T-helper 2 cell treated with Interferon-gamma antibody and Interleukin-4, amounts not matched to agents 5 μg/mL and 100 μg/mL, for 36 hours (primary cell): Measurements from ENCODE around the gene SSBP3.

Experiments used
- DNase-seq: peaks from one replicate; pipeline ENCODE4 v3.0.0; 2021; ENCODE audit warnings: low spot score
- H3K27ac Mint-ChIP-seq: one replicate; pipeline ENCODE4 v1.8.0; 2021; ENCODE audit warnings: mild to moderate bottlenecking, mixed read lengths
- H3K27me3 Mint-ChIP-seq: one replicate; pipeline ENCODE4 v1.8.0; 2021; ENCODE audit warnings: low read depth, mixed read lengths
- H3K36me3 Mint-ChIP-seq: one replicate; pipeline ENCODE4 v1.8.0; 2021; ENCODE audit warnings: low read depth, mixed read lengths
- H3K4me1 Mint-ChIP-seq: one replicate; pipeline ENCODE4 v1.8.0; 2021; ENCODE audit warnings: low read depth, mixed read lengths
- H3K4me3 Mint-ChIP-seq: one replicate; pipeline ENCODE4 v1.8.0; 2022; ENCODE audit warnings: mild to moderate bottlenecking, moderate library complexity, mixed read lengths
- H3K9me3 Mint-ChIP-seq: one replicate; pipeline ENCODE4 v1.8.0; 2021; ENCODE audit warnings: mixed read lengths

SSBP3 gene

DNA sequence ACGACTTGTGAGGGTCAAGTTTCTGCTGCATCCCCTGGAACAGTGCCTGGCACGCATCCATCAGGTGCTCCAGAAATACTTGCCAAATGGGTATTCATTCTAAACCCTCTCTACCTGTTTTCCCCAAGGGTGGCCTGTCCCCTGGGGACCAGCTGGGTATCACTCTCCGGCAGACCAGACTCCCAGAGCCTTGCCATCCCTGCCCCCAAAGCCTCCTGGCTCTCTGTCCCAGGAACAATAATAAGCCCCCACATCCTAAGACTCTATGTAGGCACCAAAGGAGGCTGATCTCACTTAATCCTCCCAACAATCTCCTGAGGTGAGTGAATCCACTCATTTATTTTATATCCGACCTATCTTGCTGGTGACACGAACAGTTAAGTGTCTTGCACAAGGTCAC lies 109.5 kb downstream of the SSBP3 start:
- DNase-seq, result no peak
- H3K27ac Mint-ChIP-seq, result no peak overlapping the region

DNA sequence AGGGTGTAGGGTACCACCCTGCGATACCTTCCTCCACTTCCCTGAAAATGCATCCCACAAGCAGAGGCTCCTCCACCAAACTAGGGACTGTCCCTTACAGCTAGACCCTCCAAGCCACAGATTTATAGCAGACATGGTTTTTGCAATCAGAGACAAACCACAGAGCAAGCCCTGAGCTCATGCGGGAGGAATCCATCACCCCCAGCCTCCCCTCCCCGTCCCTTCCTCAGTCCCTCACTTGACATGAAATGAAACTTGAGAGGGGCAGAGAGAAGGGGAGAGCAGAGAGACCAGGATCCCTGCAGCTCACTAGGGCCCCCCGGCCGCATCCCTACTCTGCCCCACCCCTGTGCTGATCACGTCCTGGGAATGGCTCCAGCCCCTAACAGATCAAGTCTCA lies 111.3 kb downstream of the SSBP3 start:
- no peak for DNase-seq
- no peak overlapping the region for H3K27ac Mint-ChIP-seq
- no peak overlapping the region for H3K4me3 Mint-ChIP-seq
- H3K9me3 Mint-ChIP-seq, result no peaks in the 10 kb centered on the region
- H3K4me1 Mint-ChIP-seq, result peaks cover 35% of the 10 kb centered on the region
- H3K36me3 Mint-ChIP-seq, result no peaks in the 10 kb centered on the region
- no peaks in the 10 kb centered on the region for H3K27me3 Mint-ChIP-seq

More for the DNA sequence above, 109.5 kb downstream of the SSBP3 start:
- no peaks in the 10 kb centered on the region for H3K27me3 Mint-ChIP-seq
- no peaks in the 10 kb centered on the region for H3K36me3 Mint-ChIP-seq
- peaks cover 21% of the 10 kb centered on the region for H3K4me1 Mint-ChIP-seq
- no peaks in the 10 kb centered on the region for H3K9me3 Mint-ChIP-seq
- H3K4me3 Mint-ChIP-seq, result no peak overlapping the region

DNA sequence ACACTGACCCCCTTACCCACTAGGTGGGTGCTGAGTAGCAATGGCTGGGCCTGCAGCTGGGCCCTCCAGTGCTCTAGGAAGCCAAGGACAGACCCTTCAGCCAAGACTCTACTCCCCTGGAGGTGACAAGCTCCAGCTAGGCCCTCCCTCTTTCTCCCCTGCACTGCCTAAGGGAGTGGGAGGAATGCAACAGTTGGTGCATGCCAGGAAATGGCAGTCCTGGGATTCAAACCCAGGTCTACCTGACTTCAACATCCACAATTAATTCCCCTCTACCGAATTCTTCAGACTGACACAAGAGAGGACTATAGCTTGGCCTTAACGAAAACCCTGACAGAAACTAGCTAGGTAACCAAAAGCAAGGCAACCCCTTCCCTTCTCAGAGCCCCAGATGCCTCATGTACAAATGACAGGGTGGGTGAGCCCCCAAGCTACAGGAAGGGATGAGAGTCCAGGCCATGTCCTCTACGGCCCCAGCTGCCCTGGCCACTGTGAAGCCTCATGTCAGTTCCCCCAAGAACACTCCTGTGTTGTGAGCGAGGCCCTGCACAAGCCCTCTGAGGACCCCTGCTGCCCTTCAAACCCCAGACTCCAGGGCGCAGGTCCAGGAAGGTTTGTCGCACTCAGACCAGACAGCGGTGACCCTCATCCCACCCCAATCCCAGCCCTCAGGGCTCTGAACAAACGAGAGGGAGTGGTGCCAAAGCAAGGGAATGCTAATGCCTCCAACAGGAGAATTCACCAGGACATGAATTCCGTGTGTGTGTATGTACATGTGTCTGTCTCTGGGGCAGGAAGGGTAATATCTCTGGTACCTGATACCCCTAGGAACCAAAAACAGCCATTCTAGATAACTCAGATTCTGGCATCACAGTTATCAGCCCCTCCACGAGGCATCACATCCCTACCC lies 113.9 kb downstream of the SSBP3 start:
- Mint-ChIP-seq H3K4me1 (peaks cover 39% of the 10 kb centered on the region), H3K27ac (peak overlapping the region; percentile 45), H3K4me3 (no peak overlapping the region), H3K27me3 (no peaks in the 10 kb centered on the region), H3K9me3 (no peaks in the 10 kb centered on the region), H3K36me3 (peaks cover 7% of the 10 kb centered on the region)
- no peak for DNase-seq

DNA sequence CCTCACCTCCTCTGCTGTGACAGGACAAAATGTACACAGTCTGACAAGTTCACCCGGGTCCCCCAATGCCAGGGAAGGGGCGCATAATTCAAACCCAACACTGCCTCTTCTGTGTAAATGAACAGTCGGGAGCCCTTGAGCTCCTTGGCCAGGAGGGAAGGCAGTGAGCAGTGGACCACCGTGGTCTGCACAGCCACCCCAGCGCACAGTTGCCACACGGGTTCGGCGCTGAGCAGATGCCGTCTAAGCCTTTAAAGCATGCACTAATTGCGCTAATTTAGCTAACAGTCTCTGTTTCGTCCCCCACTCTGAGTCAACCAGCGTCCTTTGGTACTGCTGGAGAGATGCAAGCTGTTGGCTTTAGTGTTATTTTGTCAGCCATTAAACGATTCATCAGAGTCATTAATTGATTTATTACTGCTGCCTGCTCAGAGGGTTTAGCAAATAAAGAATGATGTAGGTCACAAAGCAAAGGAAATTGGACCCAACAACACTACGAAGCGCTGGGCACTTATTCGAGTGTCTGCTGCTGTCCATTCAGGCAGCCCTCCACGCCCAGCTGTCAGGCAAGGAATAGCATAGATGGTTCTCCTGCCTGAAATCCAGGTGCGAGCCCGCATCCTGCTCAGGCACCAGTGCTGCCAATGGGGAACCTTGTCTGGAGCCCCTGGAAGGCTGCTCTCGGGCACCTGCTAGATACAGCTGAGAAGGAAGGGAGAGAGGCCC lies 114.8 kb downstream of the SSBP3 start:
- DNase-seq, result no peak
- Mint-ChIP-seq H3K4me3 (no peak overlapping the region), H3K4me1 (peaks cover 46% of the 10 kb centered on the region), H3K36me3 (peaks cover 8% of the 10 kb centered on the region), H3K27ac (no peak overlapping the region), H3K27me3 (no peaks in the 10 kb centered on the region), H3K9me3 (no peaks in the 10 kb centered on the region)

DNA sequence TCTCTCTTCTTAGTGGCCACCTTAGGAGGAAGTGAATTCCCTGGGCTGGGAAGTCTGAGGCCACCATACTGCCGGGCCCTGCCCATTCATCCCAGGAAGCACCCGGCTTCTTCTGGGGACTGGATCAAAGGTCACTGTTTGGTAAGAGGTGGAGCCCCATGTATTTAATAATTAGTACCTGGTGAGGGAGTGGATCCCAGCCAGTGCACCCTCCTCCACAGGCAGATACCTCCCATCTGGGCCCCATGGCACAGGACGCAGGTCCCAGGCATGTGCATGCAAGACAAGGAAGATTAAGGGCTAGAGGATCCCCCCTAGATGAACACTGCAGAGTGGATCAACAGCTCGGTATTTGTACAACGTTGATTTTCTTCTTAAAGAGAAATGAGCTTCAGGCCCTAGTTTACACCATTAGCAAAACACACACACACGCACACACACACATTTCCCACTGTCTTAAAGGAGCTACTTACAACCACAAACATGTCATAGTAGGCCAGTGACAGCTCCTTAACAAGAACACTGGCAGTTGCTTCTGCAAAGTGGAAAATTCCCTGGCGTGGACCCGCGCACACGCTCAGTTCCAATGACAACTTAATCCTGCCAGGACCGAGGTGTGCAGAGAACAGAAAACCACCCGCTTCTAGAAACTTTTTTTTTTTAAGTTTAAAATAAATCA lies 115.5 kb downstream of the SSBP3 start:
- Mint-ChIP-seq H3K36me3 (peaks cover 11% of the 10 kb centered on the region), H3K4me1 (peaks cover 52% of the 10 kb centered on the region), H3K9me3 (no peaks in the 10 kb centered on the region), H3K27ac (peak overlapping the region; percentile 24), H3K27me3 (no peaks in the 10 kb centered on the region), H3K4me3 (no peak overlapping the region)
- DNase-seq, result no peak

DNA sequence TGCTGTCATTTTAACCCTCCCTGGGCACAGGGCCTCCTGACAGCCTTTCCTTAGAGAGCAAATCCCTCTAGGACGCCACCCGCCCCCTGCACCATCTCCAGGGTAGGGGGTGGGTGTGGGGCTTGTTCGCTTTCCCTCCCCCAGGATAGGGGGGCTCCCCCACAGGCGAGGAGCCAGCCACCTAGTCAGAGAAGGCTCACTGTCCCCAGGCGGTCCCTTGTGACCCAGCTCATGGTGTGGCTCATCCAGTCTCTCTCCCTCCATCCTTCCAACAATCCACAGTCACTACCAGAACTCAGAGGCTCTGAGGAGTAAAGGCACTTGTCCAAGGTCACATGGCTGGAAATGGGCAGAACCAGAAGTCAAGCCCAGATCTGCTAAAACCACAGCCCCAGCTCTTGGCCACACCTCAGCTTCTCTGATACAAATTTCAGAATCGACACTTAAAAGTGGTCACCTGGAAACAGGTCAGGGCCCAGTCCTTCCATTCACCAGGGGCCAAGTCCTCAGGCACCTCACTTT lies 116.4 kb downstream of the SSBP3 start:
- DNase-seq, result no peak
- Mint-ChIP-seq H3K9me3 (no peaks in the 10 kb centered on the region), H3K27ac (peak overlapping the region; percentile 80), H3K4me1 (peaks cover 59% of the 10 kb centered on the region), H3K4me3 (peak overlapping the region; percentile 57), H3K27me3 (no peaks in the 10 kb centered on the region), H3K36me3 (peaks cover 12% of the 10 kb centered on the region)

DNA sequence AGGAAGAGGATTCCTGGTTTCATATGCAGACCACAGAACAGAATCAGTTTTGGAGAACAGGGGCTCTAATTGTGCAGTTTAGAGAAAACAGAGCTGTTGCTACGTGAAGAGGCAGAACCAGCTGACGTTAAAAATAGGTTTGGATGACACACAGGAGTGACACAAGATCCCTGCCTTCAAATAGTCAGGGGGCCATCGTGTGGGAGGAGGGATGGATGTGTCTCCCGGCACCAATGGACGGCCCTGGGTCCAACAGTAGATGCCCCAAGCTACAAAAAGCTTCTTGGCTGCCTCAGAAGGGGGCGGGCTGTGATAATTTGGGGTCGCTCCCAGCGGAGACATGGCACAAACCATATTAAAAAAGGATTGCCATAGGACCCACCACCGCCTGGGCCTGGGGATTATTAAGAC lies 118.4 kb downstream of the SSBP3 start:
- DNase-seq, result no peak
- Mint-ChIP-seq H3K36me3 (peaks cover 12% of the 10 kb centered on the region), H3K27ac (peak overlapping the region; percentile 93)

DNA sequence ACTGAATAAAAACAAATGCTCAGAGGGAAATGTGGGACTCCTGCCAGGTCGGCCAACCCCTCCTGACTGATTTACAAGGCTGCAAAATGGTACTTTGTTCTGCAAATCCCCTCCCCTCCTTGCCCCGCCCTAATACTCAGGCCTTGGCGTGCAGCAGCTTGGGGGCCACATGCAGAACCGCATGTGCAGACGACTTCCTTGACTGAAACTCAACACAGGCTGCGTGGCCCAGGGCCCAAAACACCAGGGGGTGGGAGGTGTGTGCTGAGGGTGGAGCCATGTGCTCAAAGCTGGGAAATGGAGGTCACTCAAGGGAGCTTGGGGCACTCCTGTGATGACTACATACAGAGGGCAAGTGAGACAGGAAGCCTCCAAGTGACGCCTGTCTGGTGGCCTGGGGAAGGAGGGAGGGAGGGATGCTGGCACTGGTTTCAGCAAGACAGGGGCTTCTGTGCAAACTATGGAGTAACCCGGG lies 119.0 kb downstream of the SSBP3 start:
- H3K27ac Mint-ChIP-seq, result peak overlapping the region; percentile 93
- H3K4me3 Mint-ChIP-seq, result peak overlapping the region; percentile 79
- peaks cover 12% of the 10 kb centered on the region for H3K36me3 Mint-ChIP-seq
- peaks cover 77% of the 10 kb centered on the region for H3K4me1 Mint-ChIP-seq
- H3K27me3 Mint-ChIP-seq, result no peaks in the 10 kb centered on the region
- DNase-seq, result peak; percentile 84
- no peaks in the 10 kb centered on the region for H3K9me3 Mint-ChIP-seq

More for the DNA sequence above, 118.4 kb downstream of the SSBP3 start:
- Mint-ChIP-seq H3K27me3 (no peaks in the 10 kb centered on the region), H3K4me3 (peak overlapping the region; percentile 79), H3K4me1 (peaks cover 71% of the 10 kb centered on the region), H3K9me3 (no peaks in the 10 kb centered on the region)

DNA sequence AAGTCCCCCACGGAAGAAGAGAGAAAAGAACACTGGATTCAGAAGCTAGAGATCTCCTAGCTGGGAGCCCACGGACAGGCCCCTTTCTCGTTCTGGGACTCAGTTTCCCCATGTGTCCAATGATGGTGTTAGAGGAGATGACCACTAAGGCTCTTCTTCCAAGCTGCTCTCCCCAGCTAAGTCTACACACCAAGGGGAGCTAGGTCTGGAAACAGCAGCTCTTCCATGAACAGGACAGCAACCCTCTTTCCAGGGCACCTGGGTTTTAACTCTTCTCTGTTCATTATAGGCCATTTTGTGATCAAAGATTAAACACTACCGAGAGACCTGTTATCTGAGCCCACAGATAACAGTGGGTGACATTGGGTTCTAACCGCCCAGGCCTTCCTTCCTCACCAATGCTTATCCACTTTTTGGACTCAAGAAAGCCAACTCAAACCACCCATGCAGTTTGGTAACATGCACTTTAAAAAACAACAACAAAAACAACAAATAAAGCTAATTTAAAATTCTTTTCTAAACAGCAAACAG lies 120.3 kb downstream of the SSBP3 start:
- DNase-seq, result no peak
- Mint-ChIP-seq H3K36me3 (peaks cover 15% of the 10 kb centered on the region), H3K4me1 (peaks cover 73% of the 10 kb centered on the region), H3K4me3 (peak overlapping the region; percentile 79), H3K27me3 (no peaks in the 10 kb centered on the region), H3K27ac (peak overlapping the region; percentile 93), H3K9me3 (no peaks in the 10 kb centered on the region)

DNA sequence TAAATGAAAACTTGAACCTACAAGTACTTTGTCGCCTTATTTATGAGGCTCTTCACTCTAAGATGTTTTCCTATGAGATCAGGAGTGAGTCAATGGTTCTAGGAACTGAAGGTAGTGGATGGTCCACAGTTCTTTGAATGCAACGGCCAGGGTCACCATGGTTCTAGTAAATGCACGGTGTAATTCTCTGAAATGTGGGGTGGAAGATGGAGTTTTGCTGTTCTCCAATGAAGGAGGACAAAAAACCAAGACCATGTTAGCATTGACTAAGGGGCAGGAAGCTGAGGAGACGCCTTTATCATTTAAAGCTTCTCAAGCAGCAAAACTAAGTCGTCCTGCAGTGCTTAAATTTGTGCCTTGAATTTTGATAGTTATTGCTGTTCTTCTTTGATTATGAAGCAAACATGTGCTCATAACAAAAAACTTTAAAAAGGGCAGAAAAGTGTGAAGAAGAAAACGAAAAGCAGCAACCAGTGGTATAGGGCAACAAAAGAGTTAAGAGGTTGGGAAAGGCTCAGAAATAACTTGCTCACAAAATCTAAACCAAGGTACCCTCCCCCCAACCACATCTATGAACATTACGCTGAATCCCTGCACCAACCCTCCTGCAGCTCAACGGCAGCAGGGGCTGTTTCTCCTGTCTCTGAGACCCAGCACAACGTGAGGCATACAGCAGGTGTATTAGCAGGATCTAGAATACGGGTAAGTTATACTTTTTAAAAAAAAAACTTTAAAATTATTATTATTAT lies 121.2 kb downstream of the SSBP3 start:
- Mint-ChIP-seq H3K36me3 (peaks cover 24% of the 10 kb centered on the region), H3K4me3 (peak overlapping the region; percentile 79), H3K4me1 (peaks cover 75% of the 10 kb centered on the region), H3K27ac (peak overlapping the region; percentile 93), H3K9me3 (no peaks in the 10 kb centered on the region), H3K27me3 (no peaks in the 10 kb centered on the region)
- DNase-seq, result no peak

DNA sequence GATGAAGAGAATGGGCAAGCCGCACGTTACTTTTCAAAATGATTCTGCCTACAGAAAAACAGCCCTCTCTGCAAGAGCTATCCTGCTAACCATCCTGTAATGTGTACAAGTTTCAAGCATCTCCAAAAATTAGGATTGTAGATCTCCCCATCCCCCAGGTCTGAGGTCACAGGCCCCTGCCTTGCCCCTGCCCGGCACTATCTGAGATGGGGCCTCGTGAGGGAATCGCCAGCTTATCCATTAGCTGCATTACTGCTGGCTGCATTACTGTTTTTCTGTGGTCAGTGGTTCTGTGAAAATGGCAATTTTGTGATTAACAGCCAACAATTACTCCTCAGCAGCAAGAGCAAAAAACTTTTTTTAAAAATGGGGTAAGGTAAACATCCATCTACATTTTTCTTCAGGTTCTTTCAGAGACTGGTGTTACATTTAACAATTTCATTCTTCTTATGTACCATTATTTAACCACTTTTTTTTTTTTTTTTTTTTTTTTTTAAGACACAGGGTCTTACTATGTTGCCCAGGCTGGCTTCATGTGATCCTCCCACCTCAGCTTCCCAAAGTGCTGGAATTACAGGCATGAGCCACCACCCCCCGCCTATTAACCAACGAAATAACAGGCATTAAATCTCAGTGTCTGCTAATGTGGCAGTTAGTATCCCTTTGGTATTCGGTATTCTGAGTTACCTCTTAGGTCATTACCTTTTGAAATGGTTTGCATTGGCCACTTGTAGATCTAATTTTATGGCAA lies 122.4 kb downstream of the SSBP3 start:
- peak overlapping the region; percentile 60 for H3K4me3 Mint-ChIP-seq
- peak overlapping the region; percentile 81 for H3K27ac Mint-ChIP-seq
- peaks cover 25% of the 10 kb centered on the region for H3K36me3 Mint-ChIP-seq
- H3K4me1 Mint-ChIP-seq, result peaks cover 65% of the 10 kb centered on the region
- no peaks in the 10 kb centered on the region for H3K9me3 Mint-ChIP-seq
- no peaks in the 10 kb centered on the region for H3K27me3 Mint-ChIP-seq
- DNase-seq, result no peak

DNA sequence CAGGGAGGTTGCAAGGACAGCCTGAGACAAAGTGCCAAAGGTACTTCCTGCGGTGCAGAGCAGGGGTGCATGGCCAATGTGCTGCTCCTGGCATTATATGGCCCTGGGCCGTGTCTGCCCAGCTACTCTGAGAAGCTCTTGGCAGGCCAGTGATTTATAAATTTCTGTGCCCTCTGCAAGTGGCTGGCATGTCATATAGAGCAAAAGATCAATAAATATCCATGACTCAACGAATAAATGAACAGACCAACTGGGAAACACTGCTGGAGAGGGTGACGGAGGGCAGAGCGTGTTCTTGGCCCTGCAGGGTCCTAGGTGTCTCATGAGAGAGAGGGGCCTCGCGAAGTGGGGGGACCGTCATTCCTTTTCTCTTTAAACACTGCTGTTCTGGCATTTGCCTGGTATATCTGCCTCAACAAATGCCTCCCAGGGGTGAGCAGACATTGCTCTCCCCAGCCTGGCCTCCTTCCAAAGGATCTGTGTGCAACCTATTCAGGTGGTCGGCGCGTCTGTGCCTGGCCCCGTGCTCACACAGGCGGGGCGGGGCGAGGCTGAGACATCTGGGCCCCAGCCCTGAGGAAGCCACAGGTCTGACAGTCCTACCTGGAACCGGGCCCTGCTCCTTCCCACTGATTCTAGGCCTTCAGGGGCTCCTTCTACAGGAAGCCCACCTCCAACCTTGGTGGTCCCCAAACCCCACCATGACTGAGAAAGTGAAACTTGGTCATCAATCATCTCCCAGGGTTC lies 123.9 kb downstream of the SSBP3 start:
- Mint-ChIP-seq H3K27me3 (no peaks in the 10 kb centered on the region), H3K27ac (peak overlapping the region; percentile 81), H3K36me3 (peaks cover 22% of the 10 kb centered on the region), H3K9me3 (no peaks in the 10 kb centered on the region), H3K4me3 (peak overlapping the region; percentile 60), H3K4me1 (peaks cover 68% of the 10 kb centered on the region)
- DNase-seq, result no peak
